ENCODE results near the gene MYORG. TPM values are rescaled to one million over a fixed set of nuclear protein-coding genes. Genes with fewer than 3 reads are reported as not detected.

The MYORG gene
- total and polyA plus RNA-seq, 10 of the 15 experiments (the other 5 are each of a cell fraction or from before 2014, with no cell fraction given): 0.05 to 0.36 (median 0.10) TPM; not detected in 1

- TF ChIP-seq, protein P1, sequence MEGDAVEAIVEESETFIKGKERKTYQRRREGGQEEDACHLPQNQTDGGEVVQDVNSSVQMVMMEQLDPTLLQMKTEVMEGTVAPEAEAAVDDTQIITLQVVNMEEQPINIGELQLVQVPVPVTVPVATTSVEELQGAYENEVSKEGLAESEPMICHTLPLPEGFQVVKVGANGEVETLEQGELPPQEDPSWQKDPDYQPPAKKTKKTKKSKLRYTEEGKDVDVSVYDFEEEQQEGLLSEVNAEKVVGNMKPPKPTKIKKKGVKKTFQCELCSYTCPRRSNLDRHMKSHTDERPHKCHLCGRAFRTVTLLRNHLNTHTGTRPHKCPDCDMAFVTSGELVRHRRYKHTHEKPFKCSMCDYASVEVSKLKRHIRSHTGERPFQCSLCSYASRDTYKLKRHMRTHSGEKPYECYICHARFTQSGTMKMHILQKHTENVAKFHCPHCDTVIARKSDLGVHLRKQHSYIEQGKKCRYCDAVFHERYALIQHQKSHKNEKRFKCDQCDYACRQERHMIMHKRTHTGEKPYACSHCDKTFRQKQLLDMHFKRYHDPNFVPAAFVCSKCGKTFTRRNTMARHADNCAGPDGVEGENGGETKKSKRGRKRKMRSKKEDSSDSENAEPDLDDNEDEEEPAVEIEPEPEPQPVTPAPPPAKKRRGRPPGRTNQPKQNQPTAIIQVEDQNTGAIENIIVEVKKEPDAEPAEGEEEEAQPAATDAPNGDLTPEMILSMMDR (IDR thresholded peaks at IDR 0.05 in 2 of 3, conservative IDR thresholded peaks at IDR 0.05 in 1 of 3; ENCODE audit: control insufficient read depth in 2 of 3, extremely low read depth in 1 of 3, insufficient read depth in 1 of 3, low read depth in 3 of 3, low read length in 3 of 3): peak; percentile 96 to 100 (median 99)
- TF ChIP-seq NBN (IDR thresholded peaks at IDR 0.05): peak; percentile 63
- 0 out of 2 replicates have a peak, but pooled peaks have one; percentile 11 for TF ChIP-seq MEF2A (IDR thresholded peaks at IDR 0.05; ENCODE audit: insufficient read depth, low read depth, low read length)
- TF ChIP-seq PAX5 (IDR thresholded peaks at IDR 0.05; ENCODE audit: borderline replicate concordance, low read depth, low read length): 0 out of 2 replicates have a peak, but pooled peaks have one; percentile 23
- no peak for TF ChIP-seq NFIC (IDR thresholded peaks at IDR 0.05; ENCODE audit: low read depth, low read length)
- peak; percentile 10; the same call in 1 of the 2 replicates for TF ChIP-seq SPI1 (IDR thresholded peaks at IDR 0.05; ENCODE audit: borderline replicate concordance, insufficient read depth, low read depth, low read length)
- TF ChIP-seq CREB1 (IDR thresholded peaks at IDR 0.05; ENCODE audit: low read depth): 0 out of 2 replicates have a peak, but pooled peaks have one; percentile 41
- TF ChIP-seq HDGF (IDR thresholded peaks at IDR 0.05): peak; percentile 66; the same call in 1 of the 2 replicates
- peak in 1 of 2 experiments; percentile 37; a peak in 1 of 4 replicates for TF ChIP-seq BHLHE40 (IDR thresholded peaks at IDR 0.05; ENCODE audit: borderline replicate concordance in 1 of 2, low read depth in 2 of 2, low read length in 1 of 2)
These were observed 2.8 kb upstream of the MYORG start (continued) for GRCh38 chr9:34379334-34380033.

Data from GM12878 (cell line).